Measurements from ENCODE around the gene CDK6. TPM values are rescaled to one million over a fixed set of nuclear protein-coding genes. Genes with fewer than 3 reads are reported as not detected.

CDK6 gene
- total RNA-seq, 4 donors from 2014 or later = 58.1 to 79.1 (median 68.3) TPM

- no peak for DNase-seq (ENCODE audit: low spot score in 2 of 2)
- Histone ChIP-seq H3K27ac (no peak overlapping the region), H3K27me3 (no peaks in the 10 kb centered on the region), H3K9me3 (no peaks in the 10 kb centered on the region), H3K4me1 (no peaks in the 10 kb centered on the region), H3K36me3 (no peaks in the 10 kb centered on the region), H3K4me3 (no peak overlapping the region)
- WGBS = 88% methylated on average over 5 of the region's 5 CpGs
- TF ChIP-seq POLR2AphosphoS5 (IDR thresholded peaks at IDR 0.05) = no peak
- TF ChIP-seq EP300 (IDR thresholded peaks at IDR 0.05) = no peak
- no peak for TF ChIP-seq POLR2A (IDR thresholded peaks at IDR 0.05)
- TF ChIP-seq CTCF (IDR thresholded peaks at IDR 0.05) = no peak
Measured at GRCh38 chr7:92682330-92682729, 154.0 kb downstream of the CDK6 start.

DNA sequence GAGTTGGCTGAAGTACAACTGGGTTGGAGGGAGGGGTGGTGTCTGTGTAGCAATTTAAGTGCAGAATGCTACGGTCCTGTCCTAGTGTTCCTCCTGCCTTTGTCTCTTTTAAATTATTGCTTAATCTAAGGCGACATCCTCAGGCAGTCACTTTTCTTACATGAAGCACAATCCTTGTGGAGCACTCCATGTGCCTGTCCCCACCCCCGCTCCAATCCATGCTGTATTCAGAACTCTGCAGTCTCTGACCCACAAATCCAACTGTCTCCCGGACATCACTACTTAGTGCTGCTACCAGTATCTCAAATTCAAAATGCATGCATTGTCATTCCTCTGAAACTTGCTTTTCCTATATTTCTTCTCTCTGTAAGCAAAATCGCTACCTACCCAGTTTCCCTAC lies 154.7 kb downstream of the CDK6 start:
- Histone ChIP-seq H3K27ac (no peak overlapping the region), H3K4me1 (no peaks in the 10 kb centered on the region), H3K36me3 (no peaks in the 10 kb centered on the region), H3K9me3 (no peaks in the 10 kb centered on the region), H3K27me3 (no peaks in the 10 kb centered on the region), H3K4me3 (no peak overlapping the region)
- WGBS = 83% methylated on average over 5 of the region's 5 CpGs
- TF ChIP-seq EP300 (IDR thresholded peaks at IDR 0.05) = no peak
- no peak for TF ChIP-seq POLR2AphosphoS5 (IDR thresholded peaks at IDR 0.05)
- DNase-seq (ENCODE audit: low spot score in 2 of 2) = no peak

GRCh38 chr7:92680442-92680841 lies 155.9 kb downstream of the CDK6 start:
- Histone ChIP-seq H3K4me1 (no peaks in the 10 kb centered on the region), H3K9me3 (no peaks in the 10 kb centered on the region), H3K27ac (no peak overlapping the region), H3K36me3 (no peaks in the 10 kb centered on the region), H3K4me3 (no peak overlapping the region), H3K27me3 (no peaks in the 10 kb centered on the region)
- no peak for DNase-seq (ENCODE audit: low spot score in 2 of 2)
- no peak for TF ChIP-seq POLR2A (IDR thresholded peaks at IDR 0.05)
- no peak for TF ChIP-seq POLR2AphosphoS5 (IDR thresholded peaks at IDR 0.05)
- TF ChIP-seq EP300 (IDR thresholded peaks at IDR 0.05) = no peak
- no peak for TF ChIP-seq CTCF (IDR thresholded peaks at IDR 0.05)
- 94% methylated on average over 1 of the region's 1 CpG for WGBS

DNA sequence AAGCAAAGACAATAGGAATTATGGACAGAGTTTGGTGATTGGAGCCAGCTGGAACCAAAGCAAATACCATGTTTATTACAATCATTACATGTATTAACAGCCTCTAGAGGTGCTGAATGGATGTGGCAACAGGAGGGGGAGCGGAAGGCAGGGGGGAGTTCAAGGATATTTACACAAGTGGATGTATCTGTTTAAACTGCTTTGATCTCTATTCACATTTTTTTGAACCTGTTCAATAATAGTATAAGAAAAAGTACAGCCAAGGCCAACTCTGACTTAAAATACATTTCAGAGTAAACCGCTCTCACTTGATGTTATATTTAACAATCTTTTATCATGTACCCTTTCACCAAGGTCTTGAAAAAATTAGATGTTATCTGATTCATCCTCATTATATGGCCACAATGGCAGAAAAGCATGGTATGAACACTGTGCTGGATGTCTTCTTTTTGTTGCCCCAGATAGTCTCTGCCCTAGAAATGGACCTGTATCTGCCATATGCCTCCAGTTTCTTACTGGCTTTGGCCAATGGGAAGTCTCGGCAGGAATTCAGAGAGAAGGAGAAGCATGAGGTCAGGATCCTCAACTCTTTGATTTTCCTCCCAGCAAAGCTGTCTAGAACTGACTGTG lies 158.0 kb downstream of the CDK6 start:
- no peak for DNase-seq (ENCODE audit: low spot score in 2 of 2)
- H3K4me1 ChIP-seq = no peaks in the 10 kb centered on the region
- H3K27ac ChIP-seq = no peak overlapping the region
- WGBS = 92% methylated on average over 3 of the region's 3 CpGs
- no peaks in the 10 kb centered on the region for H3K9me3 ChIP-seq
- H3K4me3 ChIP-seq = no peak overlapping the region
- H3K27me3 ChIP-seq = no peaks in the 10 kb centered on the region
- no peaks in the 10 kb centered on the region for H3K36me3 ChIP-seq
- no peak for TF ChIP-seq CTCF (IDR thresholded peaks at IDR 0.05)
- no peak for TF ChIP-seq POLR2AphosphoS5 (IDR thresholded peaks at IDR 0.05)
- TF ChIP-seq POLR2A (IDR thresholded peaks at IDR 0.05) = no peak

- no peak for TF ChIP-seq EP300 (IDR thresholded peaks at IDR 0.05)
- no peak for TF ChIP-seq POLR2AphosphoS5 (IDR thresholded peaks at IDR 0.05)
- no peak for TF ChIP-seq CTCF (IDR thresholded peaks at IDR 0.05)
- no peak for TF ChIP-seq POLR2A (IDR thresholded peaks at IDR 0.05)
- H3K9me3 ChIP-seq = no peaks in the 10 kb centered on the region
- no peaks in the 10 kb centered on the region for H3K4me1 ChIP-seq
- H3K27me3 ChIP-seq = no peaks in the 10 kb centered on the region
- H3K4me3 ChIP-seq = no peak overlapping the region
- DNase-seq (ENCODE audit: low spot score in 2 of 2) = no peak
- no peak overlapping the region for H3K27ac ChIP-seq
- peaks cover 4% of the 10 kb centered on the region for H3K36me3 ChIP-seq
Measured at GRCh38 chr7:92674379-92674778, 162.0 kb downstream of the CDK6 start.
